K562 (cell line): ENCODE measurements around the gene SLC22A6. TPM values are rescaled to one million over a fixed set of nuclear protein-coding genes. Genes with fewer than 3 reads are reported as not detected.
A peak's percentile ranks its signal among the peaks of the same experiment; 100 is the strongest.

Experiments
- ATAC-seq: fragments of 200-7000 bp; cut with Tn5 transposase; 3 replicates; pipeline ENCODE4 v1.9.1; 2020; ENCODE audit warnings: moderate library complexity
- BruUV-seq: library from RNA; stranded (reverse); fragments of 400-500 nt; replicated peaks from 2 replicates; lab custom pipeline; 2021; lab: Mats Ljungman, UMichigan
- CTCF ChIA-PET: fragments of 300-600 bp; formaldehyde crosslinking; extraction: SDS; loops from one replicate; lab custom pipeline; 2021; ENCODE audit warnings: low intra/inter-chr PET ratio; lab: Yijun Ruan, JAX
- POLR2A ChIA-PET: fragments of 300-600, 350-650 bp; sonication (Branson Sonifier 250); formaldehyde crosslinking; extraction: SDS; loops from one replicate; lab custom pipeline; 2021; ENCODE audit warnings: antibody characterized with exemption, inconsistent platforms; lab: Yijun Ruan, JAX
- DNase-seq, 4 experiments: peaks; one replicate each; pipeline versions ENCODE4 v3.0.0 to v3.0.0-alpha.2; 2011 to 2018; ENCODE audit warnings: low spot score in 3 of 4, mixed read lengths in 3 of 4; ENCODE audit errors: extremely low read depth in 1 of 4
- FAIRE-seq: peaks from 2 replicates; lab custom pipeline; 2011; peaks lifted over from hg19 to GRCh38; lab: Jason Lieb, UNC
- H2AFZ ChIP-seq: 2 replicates; pipeline ENCODE4 v1.6.0; 2011; ENCODE audit warnings: low read depth, low read length, control low read depth, inconsistent platforms
- H3K27ac ChIP-seq: fragments of 200-600 bp; 3 replicates; pipeline ENCODE4 v1.8.0; 2011; ENCODE audit warnings: low read depth, mild to moderate bottlenecking, control low read depth, inconsistent platforms, low read length, moderate library complexity, mixed read lengths; ENCODE audit errors: extremely low read depth
- H3K27me3 ChIP-seq, 2 experiments: fragments of 300-600 bp in 1 of 2; 2 replicates in 1 of 2; 3 replicates in 1 of 2; pipeline versions ENCODE4 v1.6.0 to v1.8.0; 2011; ENCODE audit warnings: inconsistent platforms in 2 of 2, low read length in 2 of 2, mild to moderate bottlenecking in 1 of 2, mixed read lengths in 1 of 2, moderate library complexity in 1 of 2; ENCODE audit not compliant: control insufficient read depth in 2 of 2, insufficient read depth in 2 of 2
- H3K36me3 ChIP-seq: fragments of 300-600 bp; 3 replicates; pipeline ENCODE4 v1.8.0; 2011; ENCODE audit warnings: mild to moderate bottlenecking, low read length, inconsistent platforms; ENCODE audit not compliant: control insufficient read depth, insufficient read depth
- H3K4me1 ChIP-seq, 2 experiments: fragments of 200-600 bp in 1 of 2; replicated peaks in 1 of 2; 2 replicates in 1 of 2; 3 replicates in 1 of 2; pipeline versions ENCODE4 v1.5.1 to v1.8.0; 2011; ENCODE audit warnings: inconsistent platforms in 2 of 2, low read length in 2 of 2, mild to moderate bottlenecking in 1 of 2, mixed read lengths in 1 of 2, moderate library complexity in 1 of 2; ENCODE audit not compliant: control insufficient read depth in 2 of 2, insufficient read depth in 2 of 2
- H3K4me2 ChIP-seq: 2 replicates; pipeline ENCODE4 v1.6.1; 2011; ENCODE audit warnings: low read length, control low read depth, inconsistent platforms, mixed read lengths; ENCODE audit not compliant: insufficient read depth
- H3K4me3 ChIP-seq: fragments of 200-600 bp; sonication (generic), shearing (Covaris generic); 2 replicates; pipeline ENCODE4 v1.5.1; 2016; ENCODE audit warnings: control low read depth, inconsistent platforms
- H3K79me2 ChIP-seq: fragments of 200-600 bp; 3 replicates; pipeline ENCODE4 v1.8.0; 2011; ENCODE audit warnings: low read length, inconsistent platforms; ENCODE audit not compliant: control insufficient read depth, insufficient read depth
- H3K9ac ChIP-seq, 2 experiments: 2 replicates each; pipeline versions ENCODE4 v1.6.0 to v1.6.1; 2011; ENCODE audit warnings: low read depth in 2 of 2, low read length in 2 of 2, control low read depth in 1 of 2, inconsistent platforms in 1 of 2, mild to moderate bottlenecking in 1 of 2, mixed read lengths in 1 of 2; ENCODE audit not compliant: insufficient read depth in 1 of 2
- H3K9me1 ChIP-seq: one replicate; pipeline ENCODE4 v1.6.0; 2011; ENCODE audit warnings: inconsistent platforms, mild to moderate bottlenecking, low read length, moderate library complexity; ENCODE audit not compliant: control insufficient read depth, insufficient read depth
- H3K9me3 ChIP-seq: replicated peaks from 2 replicates; pipeline ENCODE4 v1.5.1; 2011; ENCODE audit warnings: low read depth, low read length, inconsistent platforms; ENCODE audit not compliant: control insufficient read depth, insufficient read depth
- H4K20me1 ChIP-seq: replicated peaks from 2 replicates; pipeline ENCODE4 v1.6.1; 2011; ENCODE audit warnings: low read length, inconsistent platforms, mixed read lengths; ENCODE audit not compliant: control insufficient read depth, insufficient read depth
- FOSL1 ChIP-seq: fragments of 200-800 bp; sonication (Bioruptor generic); conservative IDR thresholded peaks from 2 replicates; pipeline ENCODE4 v1.6.1; 2016; ENCODE audit warnings: missing genetic modification characterization, missing compliant biosample characterization
- HCFC1 ChIP-seq: IDR thresholded peaks from 2 replicates; pipeline ENCODE4 v1.6.1; 2012; ENCODE audit warnings: low read depth, low read length, improper control_type of control experiment
- IRF1 ChIP-seq: sonication (generic); formaldehyde crosslinking; IDR thresholded peaks from 2 replicates; pipeline ENCODE4 v1.8.0; 2022; ENCODE audit warnings: missing genetic modification reagents, mild to moderate bottlenecking, borderline replicate concordance
- NFIX ChIP-seq: fragments of 250-450 bp; sonication (Bioruptor Pico); IDR thresholded peaks from 2 replicates; pipeline ENCODE4 v1.4.0; 2020; ENCODE audit warnings: low read depth, mild to moderate bottlenecking, moderate library complexity
- ZNF586 ChIP-seq: fragments of 450-650 bp; formaldehyde crosslinking; conservative IDR thresholded peaks from 2 replicates; pipeline ENCODE4 v1.4.0; 2020; ENCODE audit warnings: mild to moderate bottlenecking, moderate library complexity
- WGBS: fragments of 100-300 bp; shearing (Covaris generic); methylation state at CpG from one replicate; pipeline ENCODE4 v1.1.6; 2016; ENCODE audit warnings: low coverage, mixed read lengths; ENCODE audit not compliant: insufficient coverage; ENCODE audit errors: missing lambda C conversion rate; 5-methylcytosine and 5-hydroxymethylcytosine counted together
- in situ Hi-C: fragments of 300-500 bp; cut with MboI; formaldehyde crosslinking; loops from 4 replicates; pipeline ENCODE4 v1.15.0; 2018; ENCODE audit warnings: inconsistent platforms, mixed read lengths
- intact Hi-C: fragments of 100-400 bp; cut with micrococcal nuclease; formaldehyde crosslinking; loops from 2 replicates; pipeline ENCODE4 v1.14.2; 2022
- polyA plus RNA-seq, 8 experiments: library from polyadenylated mRNA; depleted of rRNA in 4 of 8; stranded (reverse) in 5 of 8; unstranded in 3 of 8; fragments of >200 nt; fragmentation: Nextera tagmentation in 2 of 8; fragmentation: Illumina TruSeq in 1 of 8; extraction: Ambion mirVana in 2 of 8; extraction: Trizol in 1 of 8; gene quantifications; 2 replicates each; pipeline versions ENCODE4 v1.2.1 to v1.2.3, GENCODE V29; 2011 to 2014; ENCODE audit warnings: inconsistent platforms in 1 of 8, missing spikeins in 1 of 8
- total RNA-seq, 7 experiments: library from RNA; depleted of rRNA in 6 of 7; stranded (reverse); fragments of >200 nt in 6 of 7; fragmentation: Illumina TruSeq in 2 of 7; extraction: Trizol in 2 of 7; gene quantifications; 2 replicates each; pipeline versions ENCODE4 v1.2.1 to v1.2.3, GENCODE V29; 2011 to 2021; ENCODE audit warnings: low replicate concordance in 1 of 7
- TF ChIP-seq, protein P1 (sequence below), 2 experiments: fragments of 450-650 bp; formaldehyde crosslinking in 1 of 2; IDR thresholded peaks; 2 replicates each; pipeline versions ENCODE4 v1.4.0 to v1.6.1; 2014 to 2020; ENCODE audit warnings: mild to moderate bottlenecking in 2 of 2, borderline replicate concordance in 1 of 2, low read depth in 1 of 2
- TF ChIP-seq, protein P2 (sequence below): fragments of 450-650 bp; IDR thresholded peaks from 2 replicates; pipeline ENCODE4 v1.6.1; 2018; ENCODE audit not compliant: partially characterized antibody

SLC22A6 gene
- total and polyA plus RNA-seq, 9 of the 15 experiments (the other 6 are each of a cell fraction or from before 2014, with no cell fraction given): not detected

GRCh38 chr11:62954478-62954877, 30.3 kb downstream of the SLC22A6 start (continued):
- TF ChIP-seq, protein P1, sequence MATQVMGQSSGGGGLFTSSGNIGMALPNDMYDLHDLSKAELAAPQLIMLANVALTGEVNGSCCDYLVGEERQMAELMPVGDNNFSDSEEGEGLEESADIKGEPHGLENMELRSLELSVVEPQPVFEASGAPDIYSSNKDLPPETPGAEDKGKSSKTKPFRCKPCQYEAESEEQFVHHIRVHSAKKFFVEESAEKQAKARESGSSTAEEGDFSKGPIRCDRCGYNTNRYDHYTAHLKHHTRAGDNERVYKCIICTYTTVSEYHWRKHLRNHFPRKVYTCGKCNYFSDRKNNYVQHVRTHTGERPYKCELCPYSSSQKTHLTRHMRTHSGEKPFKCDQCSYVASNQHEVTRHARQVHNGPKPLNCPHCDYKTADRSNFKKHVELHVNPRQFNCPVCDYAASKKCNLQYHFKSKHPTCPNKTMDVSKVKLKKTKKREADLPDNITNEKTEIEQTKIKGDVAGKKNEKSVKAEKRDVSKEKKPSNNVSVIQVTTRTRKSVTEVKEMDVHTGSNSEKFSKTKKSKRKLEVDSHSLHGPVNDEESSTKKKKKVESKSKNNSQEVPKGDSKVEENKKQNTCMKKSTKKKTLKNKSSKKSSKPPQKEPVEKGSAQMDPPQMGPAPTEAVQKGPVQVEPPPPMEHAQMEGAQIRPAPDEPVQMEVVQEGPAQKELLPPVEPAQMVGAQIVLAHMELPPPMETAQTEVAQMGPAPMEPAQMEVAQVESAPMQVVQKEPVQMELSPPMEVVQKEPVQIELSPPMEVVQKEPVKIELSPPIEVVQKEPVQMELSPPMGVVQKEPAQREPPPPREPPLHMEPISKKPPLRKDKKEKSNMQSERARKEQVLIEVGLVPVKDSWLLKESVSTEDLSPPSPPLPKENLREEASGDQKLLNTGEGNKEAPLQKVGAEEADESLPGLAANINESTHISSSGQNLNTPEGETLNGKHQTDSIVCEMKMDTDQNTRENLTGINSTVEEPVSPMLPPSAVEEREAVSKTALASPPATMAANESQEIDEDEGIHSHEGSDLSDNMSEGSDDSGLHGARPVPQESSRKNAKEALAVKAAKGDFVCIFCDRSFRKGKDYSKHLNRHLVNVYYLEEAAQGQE (IDR thresholded peaks at IDR 0.05; ENCODE audit: borderline replicate concordance): 0 out of 2 replicates have a peak, but pooled peaks have one; percentile 8
- TF ChIP-seq, protein P1 (CRISPR knock-in tag; IDR thresholded peaks at IDR 0.05; ENCODE audit: low read depth): no peak

- Histone ChIP-seq H2AFZ (no peak overlapping the region), H3K27me3 (peaks cover 13 to 14% of the 10 kb centered on the region in 2 experiments; a peak in 4 of 5 replicates), H3K27ac (no peak overlapping the region), H3K9ac (no peak overlapping the region), H3K4me2 (no peak overlapping the region), H3K36me3 (no peaks in the 10 kb centered on the region), H4K20me1 (no peaks in the 10 kb centered on the region), H3K9me3 (no peaks in the 10 kb centered on the region), H3K4me1 (no peaks in the 10 kb centered on the region), H3K4me3 (no peak overlapping the region), H3K79me2 (no peaks in the 10 kb centered on the region), H3K9me1 (no peaks in the 10 kb centered on the region)
- FAIRE-seq (no peak), DNase-seq (no peak), ATAC-seq (no peak)
- CTCF ChIA-PET: no interaction called here
- BruUV-seq: no TSS peak
- intact Hi-C loops: no loop called here
- POLR2A ChIA-PET: no interaction called here
- 2% methylated on average over 4 of the region's 4 CpGs for WGBS
- in situ Hi-C loops: no loop called here
- TF ChIP-seq ZNF586: no peak
- no peak for TF ChIP-seq HCFC1
- TF ChIP-seq IRF1 (CRISPR knock-in tag): no peak
- peak; percentile 47; the same call in 1 of the 2 replicates for TF ChIP-seq FOSL1 (tag)
- no peak for TF ChIP-seq NFIX (CRISPR knock-in tag)
- TF ChIP-seq, protein P2, sequence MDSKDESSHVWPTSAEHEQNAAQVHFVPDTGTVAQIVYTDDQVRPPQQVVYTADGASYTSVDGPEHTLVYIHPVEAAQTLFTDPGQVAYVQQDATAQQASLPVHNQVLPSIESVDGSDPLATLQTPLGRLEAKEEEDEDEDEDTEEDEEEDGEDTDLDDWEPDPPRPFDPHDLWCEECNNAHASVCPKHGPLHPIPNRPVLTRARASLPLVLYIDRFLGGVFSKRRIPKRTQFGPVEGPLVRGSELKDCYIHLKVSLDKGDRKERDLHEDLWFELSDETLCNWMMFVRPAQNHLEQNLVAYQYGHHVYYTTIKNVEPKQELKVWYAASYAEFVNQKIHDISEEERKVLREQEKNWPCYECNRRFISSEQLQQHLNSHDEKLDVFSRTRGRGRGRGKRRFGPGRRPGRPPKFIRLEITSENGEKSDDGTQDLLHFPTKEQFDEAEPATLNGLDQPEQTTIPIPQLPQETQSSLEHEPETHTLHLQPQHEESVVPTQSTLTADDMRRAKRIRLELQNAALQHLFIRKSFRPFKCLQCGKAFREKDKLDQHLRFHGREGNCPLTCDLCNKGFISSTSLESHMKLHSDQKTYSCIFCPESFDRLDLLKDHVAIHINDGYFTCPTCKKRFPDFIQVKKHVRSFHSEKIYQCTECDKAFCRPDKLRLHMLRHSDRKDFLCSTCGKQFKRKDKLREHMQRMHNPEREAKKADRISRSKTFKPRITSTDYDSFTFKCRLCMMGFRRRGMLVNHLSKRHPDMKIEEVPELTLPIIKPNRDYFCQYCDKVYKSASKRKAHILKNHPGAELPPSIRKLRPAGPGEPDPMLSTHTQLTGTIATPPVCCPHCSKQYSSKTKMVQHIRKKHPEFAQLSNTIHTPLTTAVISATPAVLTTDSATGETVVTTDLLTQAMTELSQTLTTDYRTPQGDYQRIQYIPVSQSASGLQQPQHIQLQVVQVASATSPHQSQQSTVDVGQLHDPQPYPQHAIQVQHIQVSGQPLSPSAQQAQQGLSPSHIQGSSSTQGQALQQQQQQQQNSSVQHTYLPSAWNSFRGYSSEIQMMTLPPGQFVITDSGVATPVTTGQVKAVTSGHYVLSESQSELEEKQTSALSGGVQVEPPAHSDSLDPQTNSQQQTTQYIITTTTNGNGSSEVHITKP: peak; percentile 68
Observed at GRCh38 chr11:62953811-62954210, 31.0 kb downstream of the SLC22A6 start.
